Lung (tissue), 12 donors: ENCODE results near the gene CCDC127. TPM values are rescaled to one million over a fixed set of nuclear protein-coding genes. Genes with fewer than 3 reads are reported as not detected.

ENCODE experiments used
- ATAC-seq: fragments of 200-7000 bp; cut with Tn5 transposase; one replicate; pipeline ENCODE4 v1.9.1; 2020; ENCODE audit warnings: moderate number of reproducible peaks; ENCODE audit not compliant: insufficient read depth, low FRiP score
- DNase-seq, 3 donors: peaks; one replicate each; pipeline ENCODE4 v3.0.0-alpha.2; 2013 to 2017
- H3K27ac ChIP-seq, 2 donors: one replicate each; pipeline ENCODE4 v1.5.1; 2013; ENCODE audit warnings: mild to moderate bottlenecking in 2 of 2, moderate library complexity in 2 of 2, control low read depth in 1 of 2, inconsistent platforms in 1 of 2, low read depth in 1 of 2, low read length in 1 of 2
- H3K27me3 ChIP-seq, 3 donors: one replicate each; pipeline ENCODE4 v1.5.1; 2013; ENCODE audit warnings: low read length in 2 of 3; ENCODE audit not compliant: control insufficient read depth in 3 of 3, insufficient read depth in 3 of 3
- H3K36me3 ChIP-seq, 4 donors: one replicate each; pipeline ENCODE4 v1.5.1; 2013; ENCODE audit warnings: low read length in 4 of 4, mild to moderate bottlenecking in 1 of 4, moderate library complexity in 1 of 4; ENCODE audit not compliant: control insufficient read depth in 4 of 4, insufficient read depth in 4 of 4
- H3K4me1 ChIP-seq, 5 donors: one replicate each; pipeline ENCODE4 v1.5.1; 2013; ENCODE audit warnings: low read length in 5 of 5, mild to moderate bottlenecking in 2 of 5, moderate library complexity in 1 of 5; ENCODE audit not compliant: control insufficient read depth in 5 of 5, insufficient read depth in 5 of 5
- H3K4me3 ChIP-seq: one replicate; pipeline ENCODE4 v1.5.1; 2013; ENCODE audit warnings: mild to moderate bottlenecking, control low read depth, moderate library complexity
- H3K9ac ChIP-seq, 2 donors: one replicate each; pipeline ENCODE4 v1.5.1; 2013; ENCODE audit warnings: low read length in 2 of 2, control low read depth in 1 of 2; ENCODE audit not compliant: insufficient read depth in 1 of 2
- H3K9me3 ChIP-seq, 4 donors: one replicate each; pipeline ENCODE4 v1.5.1; 2013; ENCODE audit warnings: low read length in 3 of 4, mild to moderate bottlenecking in 1 of 4, moderate library complexity in 1 of 4; ENCODE audit not compliant: control insufficient read depth in 4 of 4, insufficient read depth in 3 of 4
- WGBS, 2 donors: extraction: QIAGEN DNeasy Blood & Tissue Kit; methylation state at CpG; one replicate each; pipeline ENCODE4 v1.1.7; 2013; 5-methylcytosine and 5-hydroxymethylcytosine counted together
- polyA plus RNA-seq, 2 donors: library from polyadenylated mRNA; stranded (reverse); fragments of 200-250 nt; gene quantifications; one replicate each; pipeline ENCODE4 v1.2.1, GENCODE V29; 2013
- total RNA-seq, 2 donors: library from RNA; depleted of rRNA in 1 of 2; stranded (reverse); fragments of >200 nt in 1 of 2; gene quantifications; one replicate each; pipeline ENCODE4 v1.2.1, GENCODE V29; 2014 to 2021
- TF ChIP-seq, protein P1 (sequence below): IDR thresholded peaks from 2 replicates; pipeline ENCODE4 v1.5.1; 2012; ENCODE audit warnings: mild to moderate bottlenecking; ENCODE audit errors: control extremely low read depth, extremely low read depth
- donor health status: control.
- donor health status: control.
- donor health status: Bipolar disorder and iron deficiency.
- donor health status: healthy.
- donor health status: DM: yes; HTN: yes; CAD: no.

Gene CCDC127
- total and polyA plus RNA-seq, 4 donors, result 2.1 to 6.4 (median 3.9) TPM

DNA sequence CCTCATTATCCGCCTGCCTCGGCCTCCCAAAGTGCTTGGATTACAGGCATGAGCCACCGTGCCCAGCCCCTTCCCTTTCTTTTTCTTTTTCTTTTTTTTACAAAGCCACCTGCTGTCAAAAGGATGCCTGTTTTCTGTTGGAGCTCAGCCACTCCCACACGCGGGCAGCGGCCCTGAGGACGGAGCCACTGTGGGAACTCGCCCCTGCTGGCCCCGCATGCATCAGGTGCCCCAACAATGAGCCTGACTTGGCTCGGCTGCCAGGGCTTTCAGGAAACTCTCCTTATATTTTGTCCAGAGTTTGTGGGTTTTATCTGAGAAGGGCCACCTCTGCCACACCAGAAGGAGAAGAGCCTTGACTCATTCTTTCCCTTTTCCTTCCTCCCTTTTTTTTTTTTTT, 63.7 kb downstream of the CCDC127 start:
- TF ChIP-seq, protein P1, sequence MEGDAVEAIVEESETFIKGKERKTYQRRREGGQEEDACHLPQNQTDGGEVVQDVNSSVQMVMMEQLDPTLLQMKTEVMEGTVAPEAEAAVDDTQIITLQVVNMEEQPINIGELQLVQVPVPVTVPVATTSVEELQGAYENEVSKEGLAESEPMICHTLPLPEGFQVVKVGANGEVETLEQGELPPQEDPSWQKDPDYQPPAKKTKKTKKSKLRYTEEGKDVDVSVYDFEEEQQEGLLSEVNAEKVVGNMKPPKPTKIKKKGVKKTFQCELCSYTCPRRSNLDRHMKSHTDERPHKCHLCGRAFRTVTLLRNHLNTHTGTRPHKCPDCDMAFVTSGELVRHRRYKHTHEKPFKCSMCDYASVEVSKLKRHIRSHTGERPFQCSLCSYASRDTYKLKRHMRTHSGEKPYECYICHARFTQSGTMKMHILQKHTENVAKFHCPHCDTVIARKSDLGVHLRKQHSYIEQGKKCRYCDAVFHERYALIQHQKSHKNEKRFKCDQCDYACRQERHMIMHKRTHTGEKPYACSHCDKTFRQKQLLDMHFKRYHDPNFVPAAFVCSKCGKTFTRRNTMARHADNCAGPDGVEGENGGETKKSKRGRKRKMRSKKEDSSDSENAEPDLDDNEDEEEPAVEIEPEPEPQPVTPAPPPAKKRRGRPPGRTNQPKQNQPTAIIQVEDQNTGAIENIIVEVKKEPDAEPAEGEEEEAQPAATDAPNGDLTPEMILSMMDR, result no peak
- no peaks in the 10 kb centered on the region for H3K36me3 ChIP-seq
- H3K9ac ChIP-seq, result no peak overlapping the region
- ATAC-seq, result no peak
- H3K27me3 ChIP-seq, result no peaks in the 10 kb centered on the region
- no peak overlapping the region for H3K27ac ChIP-seq
- 73 to 83% methylated on average over 10 of the region's 10 CpGs for WGBS, 2 donors
- DNase-seq, result no peak
- no peaks in the 10 kb centered on the region for H3K9me3 ChIP-seq
- no peak overlapping the region for H3K4me3 ChIP-seq
- H3K4me1 ChIP-seq, result no peaks in the 10 kb centered on the region

DNA sequence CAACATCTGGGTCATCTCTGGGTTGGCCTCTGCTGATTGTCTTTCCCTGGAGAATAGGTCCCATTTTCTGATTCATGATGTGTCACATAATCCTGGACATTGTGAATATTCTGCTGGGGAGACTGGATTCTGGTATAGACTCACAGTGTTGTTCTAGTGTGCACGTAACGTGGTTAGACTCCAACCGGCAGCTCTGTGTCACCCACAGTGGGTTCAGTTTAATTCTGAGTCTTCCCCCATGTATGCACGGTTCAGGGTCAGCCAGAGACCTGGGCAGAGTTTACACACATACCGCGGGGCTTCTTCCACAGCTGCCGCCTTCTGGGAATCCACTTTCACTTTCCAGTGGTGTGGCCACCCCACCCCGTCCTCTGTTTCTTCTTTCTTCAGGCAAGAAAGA, 64.7 kb downstream of the CCDC127 start:
- Histone ChIP-seq H3K9ac (no peak overlapping the region), H3K4me1 (no peaks in the 10 kb centered on the region), H3K9me3 (peaks cover 0 to 2% (median 0%) of the 10 kb centered on the region in 4 donors), H3K27ac (no peak overlapping the region), H3K4me3 (no peak overlapping the region), H3K27me3 (no peaks in the 10 kb centered on the region), H3K36me3 (peaks cover 0 to 2% (median 0%) of the 10 kb centered on the region in 4 donors)
- DNase-seq (no peak), ATAC-seq (no peak)
- 65 to 81% methylated on average over 8 of the region's 8 CpGs for WGBS, 2 donors
- TF ChIP-seq, protein P1, result no peak

DNA sequence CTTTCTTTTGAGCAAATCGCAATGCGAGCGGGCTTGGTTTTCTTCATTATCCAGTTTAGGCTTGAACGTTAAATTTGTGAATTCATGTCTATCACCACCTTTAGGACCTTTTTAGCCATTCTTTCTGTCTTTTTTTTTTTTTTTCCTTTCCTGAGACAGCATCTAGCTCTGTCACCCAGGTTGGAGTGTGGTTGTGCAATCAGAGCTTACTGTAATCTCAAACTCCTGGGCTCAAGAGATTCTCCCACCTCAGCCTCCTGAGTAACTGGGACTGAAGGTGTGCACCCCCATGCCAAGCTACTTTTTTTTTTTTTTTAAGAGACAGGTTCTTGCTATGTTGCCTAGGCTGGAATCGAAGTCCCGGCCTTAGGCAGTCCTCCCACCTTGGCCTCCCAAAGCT, 65.9 kb downstream of the CCDC127 start:
- Histone ChIP-seq H3K9me3 (peaks cover 3 to 14% (median 4%) of the 10 kb centered on the region in 4 donors), H3K36me3 (peaks cover 0 to 13% (median 0%) of the 10 kb centered on the region in 4 donors), H3K9ac (no peak overlapping the region), H3K27ac (no peak overlapping the region), H3K4me3 (no peak overlapping the region), H3K4me1 (no peaks in the 10 kb centered on the region), H3K27me3 (no peaks in the 10 kb centered on the region)
- TF ChIP-seq, protein P1, result no peak
- ATAC-seq (no peak), DNase-seq (no peak)
- 66 to 97% methylated on average over 6 of the region's 6 CpGs for WGBS, 2 donors

DNA sequence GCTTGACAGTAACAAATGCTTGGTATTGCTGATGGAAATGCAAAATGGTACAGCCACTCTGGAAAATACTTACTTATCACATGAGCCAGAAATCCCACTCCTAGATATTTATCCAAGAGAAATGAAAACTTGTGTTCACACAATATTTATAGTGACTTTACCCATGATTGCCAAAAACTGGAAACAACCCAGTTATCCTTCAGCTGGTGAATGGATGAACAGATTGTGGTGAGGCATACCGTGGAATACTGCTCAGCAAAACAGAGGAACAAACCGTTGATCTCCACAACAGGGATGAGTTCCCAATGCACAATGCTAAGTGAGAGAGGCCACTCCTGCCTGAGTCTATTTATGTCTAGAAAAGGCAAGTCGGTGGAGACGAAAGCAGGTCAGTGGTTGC, 67.2 kb downstream of the CCDC127 start:
- ATAC-seq (no peak), DNase-seq (no peak)
- Histone ChIP-seq H3K27ac (no peak overlapping the region), H3K36me3 (peaks cover 0 to 17% (median 0%) of the 10 kb centered on the region in 4 donors), H3K27me3 (no peaks in the 10 kb centered on the region), H3K9me3 (peaks cover 4 to 17% (median 6%) of the 10 kb centered on the region in 4 donors), H3K4me1 (no peaks in the 10 kb centered on the region), H3K4me3 (no peak overlapping the region), H3K9ac (no peak overlapping the region)
- WGBS, 2 donors, result 91 to 96% methylated on average over 4 of the region's 4 CpGs
- TF ChIP-seq, protein P1, result no peak
